ENCODE data around the gene SLC35E3. TPM values are rescaled to one million over a fixed set of nuclear protein-coding genes. Genes with fewer than 3 reads are reported as not detected.
A peak's percentile ranks its signal among the peaks of the same experiment; 100 is the strongest.
"Not testable (repeated sequence)": the region's sequence is repeated elsewhere in the genome, so short reads cannot be mapped to it uniquely, and the experiment has no call there.

The SLC35E3 gene
- total and polyA plus RNA-seq, 12 donors: 2.7 to 23.1 (median 10.9) TPM

GRCh38 chr12:68814490-68815231, 68.7 kb downstream of the SLC35E3 start:
- Histone ChIP-seq H3K27me3 (no peaks in the 10 kb centered on the region), H3K36me3 (replicated peaks in 1 of 2) (peaks cover 0 to 76% of the 10 kb centered on the region in 2 donors), H3K27ac (peak overlapping the region in 1 of 5 donors; percentile 22), H3K4me3 (no peak overlapping the region), H3K9me3 (replicated peaks in 1 of 3) (no peaks in the 10 kb centered on the region), H3K4me1 (replicated peaks in 1 of 2) (peaks cover 19 to 57% of the 10 kb centered on the region in 2 donors)
- intact Hi-C loops (cut with DNase I): loop anchor here in 1 of 2 donors (10.0 kb wide), 1 partner anchor 70 kb away; the partner anchor contains the start of gene SLC35E3
- DNase-seq: no peak
- TF ChIP-seq CTCF (IDR thresholded peaks at IDR 0.05) (no peak), POLR2A (IDR thresholded peaks at IDR 0.05) (no peak)
- WGBS, 4 donors: 70 to 76% (median 71%) methylated on average over 3 of the region's 3 CpGs

- Histone ChIP-seq H3K4me3 (no peak overlapping the region), H3K27ac (peak overlapping the region in 1 of 5 donors; percentile 22), H3K27me3 (no peaks in the 10 kb centered on the region), H3K4me1 (replicated peaks in 1 of 2) (peaks cover 12 to 56% of the 10 kb centered on the region in 2 donors), H3K9me3 (replicated peaks in 1 of 3) (no peaks in the 10 kb centered on the region), H3K36me3 (replicated peaks in 1 of 2) (peaks cover 0 to 76% of the 10 kb centered on the region in 2 donors)
- TF ChIP-seq POLR2A (IDR thresholded peaks at IDR 0.05): no peak
- no peak for TF ChIP-seq CTCF (IDR thresholded peaks at IDR 0.05)
- intact Hi-C loops (cut with DNase I): loop anchor here in 1 of 2 donors (10.0 kb wide), 1 partner anchor 71 kb away; the partner anchor contains the start of gene SLC35E3
- WGBS, 4 donors: 57 to 68% (median 64%) methylated on average over 5 of the region's 5 CpGs
- DNase-seq: no peak
These were observed 69.4 kb downstream of the SLC35E3 start for GRCh38 chr12:68815232-68815927.

- intact Hi-C loops (cut with DNase I): loop anchor here in 1 of 2 donors (10.0 kb wide), 1 partner anchor 71 kb away; the partner anchor contains the start of gene SLC35E3
- Histone ChIP-seq H3K4me3 (no peak overlapping the region), H3K27me3 (no peaks in the 10 kb centered on the region), H3K36me3 (replicated peaks in 1 of 2) (peaks cover 0 to 83% of the 10 kb centered on the region in 2 donors), H3K9me3 (replicated peaks in 1 of 3) (no peaks in the 10 kb centered on the region), H3K27ac (no peak overlapping the region), H3K4me1 (replicated peaks in 1 of 2) (peaks cover 12 to 49% of the 10 kb centered on the region in 2 donors)
- 91 to 98% (median 95%) methylated on average over 8 of the region's 8 CpGs for WGBS, 4 donors
- TF ChIP-seq POLR2A (IDR thresholded peaks at IDR 0.05) (no peak), CTCF (IDR thresholded peaks at IDR 0.05) (no peak)
- no peak for DNase-seq
These were observed 70.2 kb downstream of the SLC35E3 start for GRCh38 chr12:68815928-68816800.

- not testable (repeated sequence) for DNase-seq; H3K27me3 ChIP-seq; H3K9me3 ChIP-seq (replicated peaks in 1 of 3); H3K4me3 ChIP-seq; H3K27ac ChIP-seq
- intact Hi-C loops (cut with DNase I): loop anchor here in 1 of 2 donors (10.0 kb wide), 1 partner anchor 75 kb away; the partner anchor contains the start of gene SLC35E3
- Histone ChIP-seq H3K4me1 (replicated peaks in 1 of 2) (peaks cover 6 to 22% of the 10 kb centered on the region in 2 donors), H3K36me3 (replicated peaks in 1 of 2) (peaks cover 0 to 97% of the 10 kb centered on the region in 2 donors)
- WGBS, 4 donors: 93 to 98% (median 95%) methylated on average over 13 of the region's 13 CpGs
These were observed 73.5 kb downstream of the SLC35E3 start for GRCh38 chr12:68819481-68819880.
